ENCODE measurements around the gene PDE6C. TPM values are rescaled to one million over a fixed set of nuclear protein-coding genes. Genes with fewer than 3 reads are reported as not detected.

Gene PDE6C
- total RNA-seq, 1 experiment from 2014 or later, result not detected

DNA sequence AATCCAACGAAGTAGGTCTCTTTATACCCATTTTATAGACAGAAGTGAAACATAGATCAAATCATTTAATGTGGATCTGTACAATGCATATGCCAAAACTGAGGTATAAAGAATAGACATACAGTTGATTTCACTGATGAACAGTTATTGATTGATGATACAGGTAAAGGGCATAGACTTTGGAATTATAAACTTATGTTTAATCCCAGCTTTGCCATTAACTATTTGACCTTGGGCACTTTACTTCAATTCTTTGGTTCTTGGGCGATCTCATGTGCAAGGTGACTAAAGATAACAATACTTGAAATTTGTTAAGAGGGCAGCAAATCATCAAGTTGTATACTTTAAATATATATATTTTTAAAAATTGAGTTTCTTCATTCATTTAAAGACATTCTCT is 61.5 kb downstream of the PDE6C start:
- no peaks in the 10 kb centered on the region for H3K79me1 ChIP-seq (ENCODE audit: insufficient read depth, low read depth, low read length, poor library complexity, severe bottlenecking)
- no peak overlapping the region for H3K4me3 Mint-ChIP-seq

More for the DNA sequence above, 61.5 kb downstream of the PDE6C start:
- Histone ChIP-seq H3K23ac (ENCODE audit: insufficient read length, low read depth, low read length) (no peak overlapping the region), H3K23me2 (ENCODE audit: insufficient read length, low read depth, low read length, poor library complexity, severe bottlenecking) (no peaks in the 10 kb centered on the region), H3T11ph (ENCODE audit: low read length) (no peak overlapping the region), H2BK20ac (ENCODE audit: low read depth, low read length, poor library complexity, severe bottlenecking) (no peak overlapping the region), H2AK5ac (ENCODE audit: insufficient read length, low read length) (no peak overlapping the region), H4K8ac (replicated peaks; ENCODE audit: insufficient read length, low read depth, low read length) (no peak overlapping the region), H4K20me1 (ENCODE audit: control insufficient read depth, insufficient read depth, insufficient read length) (no peaks in the 10 kb centered on the region), H2BK120ac (ENCODE audit: low read depth, low read length, poor library complexity, severe bottlenecking) (no peak overlapping the region), H3K4me1 (ENCODE audit: insufficient read depth, low read length) (no peaks in the 10 kb centered on the region), H3K79me2 (ENCODE audit: insufficient read depth, low read length) (no peaks in the 10 kb centered on the region), H2BK15ac (ENCODE audit: low read depth, low read length) (no peak overlapping the region), H2BK5ac (ENCODE audit: insufficient read length, low read length) (no peak overlapping the region), H3K9me3 (ENCODE audit: control insufficient read depth, low read depth, low read length) (no peaks in the 10 kb centered on the region), H3K18ac (ENCODE audit: insufficient read length, low read depth, low read length) (no peak overlapping the region), H3K4me2 (ENCODE audit: insufficient read depth, insufficient read length, low read length) (no peak overlapping the region), H3K27ac (ENCODE audit: insufficient read length, low read depth, low read length) (no peak overlapping the region), H3K27me3 (ENCODE audit: insufficient read depth, low read length) (no peaks in the 10 kb centered on the region), H3K9ac (ENCODE audit: extremely low read depth, insufficient read length, low read length) (no peak overlapping the region), H2AFZ (ENCODE audit: low read length) (no peak overlapping the region), H4K91ac (ENCODE audit: insufficient read length, low read depth, low read length) (no peak overlapping the region), H3K4ac (ENCODE audit: low read depth, low read length) (no peak overlapping the region), H4K5ac (ENCODE audit: insufficient read length, low read depth, low read length) (no peak overlapping the region), H3K14ac (ENCODE audit: insufficient read depth, low read length) (no peak overlapping the region), H3K56ac (ENCODE audit: insufficient read length, low read depth, low read length) (no peak overlapping the region), H2BK12ac (ENCODE audit: insufficient read length, low read depth, low read length) (no peak overlapping the region)
- H3K27me3 Mint-ChIP-seq (ENCODE audit: low read depth), result no peaks in the 10 kb centered on the region
- no peak for TF ChIP-seq CTCF (conservative IDR thresholded peaks at IDR 0.05)
- DNase-seq, result no peak
- no CpG with 5 or more reads among the region's 2 CpGs for WGBS (ENCODE audit: extremely low coverage, insufficient read length, low lambda C conversion rate)
- peaks cover 2 to 29% (median 11%) of the 10 kb centered on the region in 3 experiments; a peak in 5 of 7 replicates for H3K36me3 Mint-ChIP-seq (ENCODE audit: insufficient read depth in 1 of 3, low read depth in 3 of 3)
- no peak overlapping the region for H3K27ac Mint-ChIP-seq
- H3K9me3 Mint-ChIP-seq, result no peaks in the 10 kb centered on the region
- no peaks in the 10 kb centered on the region for H3K4me1 Mint-ChIP-seq

Measured in H9 (cell line).